Glutamatergic neuron (in vitro differentiated cells): ENCODE results near the gene POLR1G. TPM values are rescaled to one million over a fixed set of nuclear protein-coding genes. Genes with fewer than 3 reads are reported as not detected.

Source experiments
- DNase-seq: peaks from one replicate; pipeline ENCODE4 v3.0.0; 2022
- H3K27ac Mint-ChIP-seq: one replicate; pipeline ENCODE4 v1.8.0; 2020; ENCODE audit warnings: mild to moderate bottlenecking, mixed read lengths, inconsistent platforms; ENCODE audit not compliant: unreplicated experiment
- H3K27me3 Mint-ChIP-seq: one replicate; pipeline ENCODE4 v1.8.0; 2020; ENCODE audit warnings: mild to moderate bottlenecking, moderate library complexity, mixed read lengths, inconsistent platforms; ENCODE audit not compliant: unreplicated experiment
- H3K36me3 Mint-ChIP-seq: one replicate; pipeline ENCODE4 v1.8.0; 2020; ENCODE audit warnings: mild to moderate bottlenecking, mixed read lengths, inconsistent platforms; ENCODE audit not compliant: unreplicated experiment
- H3K4me1 Mint-ChIP-seq: one replicate; pipeline ENCODE4 v1.8.0; 2020; ENCODE audit warnings: mild to moderate bottlenecking, low read depth, mixed read lengths, inconsistent platforms; ENCODE audit not compliant: unreplicated experiment
- H3K4me3 Mint-ChIP-seq: one replicate; pipeline ENCODE4 v1.8.0; 2020; ENCODE audit warnings: mild to moderate bottlenecking, mixed read lengths, inconsistent platforms; ENCODE audit not compliant: unreplicated experiment
- H3K9me3 Mint-ChIP-seq: one replicate; pipeline ENCODE4 v1.8.0; 2020; ENCODE audit warnings: mild to moderate bottlenecking, moderate library complexity, mixed read lengths, inconsistent platforms; ENCODE audit not compliant: unreplicated experiment
- CTCF ChIP-seq: fragments of 200-600 bp; sonication (generic); IDR thresholded peaks from one replicate; pipeline ENCODE4 v1.5.0; 2021; ENCODE audit not compliant: partially characterized antibody, unreplicated experiment
- total RNA-seq: library from RNA; stranded (reverse); fragmentation: NEBNext Ultra II Directional; extraction: Animal tissue kit (Norgen Biotek cat#: 25700); gene quantifications from one replicate; pipeline ENCODE4 v1.2.1, GENCODE V29; 2021; ENCODE audit not compliant: unreplicated experiment

Gene POLR1G
- total RNA-seq, 1 donor from 2014 or later = 4.3 TPM

DNA sequence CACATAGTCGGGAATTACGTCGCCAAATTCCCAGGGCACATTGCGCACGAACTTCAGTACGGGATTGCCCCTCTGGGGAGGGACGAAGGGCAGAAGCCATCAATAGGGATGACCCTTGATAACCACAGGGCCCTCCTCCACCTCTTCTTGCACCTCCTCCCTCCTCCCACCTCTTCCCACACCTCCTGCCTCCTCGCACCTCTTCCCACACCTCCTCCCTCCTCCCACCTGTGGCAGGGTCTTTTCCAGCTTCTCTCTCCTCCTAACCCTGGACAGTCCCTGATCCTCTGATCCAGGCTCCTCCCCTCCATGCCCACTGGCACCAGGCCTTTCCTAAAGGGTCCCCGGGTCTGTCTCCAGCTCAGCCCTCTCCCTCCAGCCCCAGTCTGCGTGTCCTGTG is 13.9 kb downstream of the POLR1G start:
- no peak overlapping the region for H3K27ac Mint-ChIP-seq
- no peaks in the 10 kb centered on the region for H3K36me3 Mint-ChIP-seq
- no peak overlapping the region for H3K4me3 Mint-ChIP-seq
- peaks cover 13% of the 10 kb centered on the region for H3K27me3 Mint-ChIP-seq
- no peak for DNase-seq
- no peak for TF ChIP-seq CTCF
- H3K4me1 Mint-ChIP-seq = peaks cover 6% of the 10 kb centered on the region
- peaks cover 6% of the 10 kb centered on the region for H3K9me3 Mint-ChIP-seq

DNA sequence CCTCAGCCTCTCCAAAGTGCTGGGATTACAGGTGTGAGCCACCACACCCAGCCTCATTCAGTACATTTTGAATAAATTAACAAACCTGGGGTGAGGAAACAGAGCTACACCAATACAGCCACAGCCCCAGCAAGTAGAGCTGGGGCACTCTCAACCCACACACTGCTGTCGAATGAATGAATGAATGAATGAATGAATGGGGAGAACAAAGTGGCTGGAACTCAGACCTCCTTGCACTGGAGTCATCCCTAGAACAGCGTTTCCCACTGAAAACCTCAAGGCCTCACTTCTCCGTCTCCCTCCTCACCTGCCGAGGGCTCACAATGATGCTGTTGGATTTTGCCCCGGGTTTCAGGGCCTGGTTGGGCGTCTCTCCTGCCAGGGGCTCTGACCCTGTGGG is 14.4 kb downstream of the POLR1G start:
- H3K4me1 Mint-ChIP-seq = peaks cover 6% of the 10 kb centered on the region
- no peak overlapping the region for H3K27ac Mint-ChIP-seq
- no peaks in the 10 kb centered on the region for H3K36me3 Mint-ChIP-seq
- DNase-seq = no peak
- H3K9me3 Mint-ChIP-seq = peaks cover 6% of the 10 kb centered on the region
- H3K27me3 Mint-ChIP-seq = peaks cover 13% of the 10 kb centered on the region
- no peak overlapping the region for H3K4me3 Mint-ChIP-seq
- TF ChIP-seq CTCF = no peak

GRCh38 chr19:45421947-45422498 is 15.6 kb downstream of the POLR1G start:
- Mint-ChIP-seq H3K4me1 (peaks cover 6% of the 10 kb centered on the region), H3K4me3 (peak overlapping the region; percentile 18), H3K36me3 (no peaks in the 10 kb centered on the region), H3K27me3 (peaks cover 13% of the 10 kb centered on the region), H3K9me3 (peaks cover 6% of the 10 kb centered on the region), H3K27ac (peak overlapping the region; percentile 38)
- TF ChIP-seq CTCF = no peak
- no peak for DNase-seq

DNA sequence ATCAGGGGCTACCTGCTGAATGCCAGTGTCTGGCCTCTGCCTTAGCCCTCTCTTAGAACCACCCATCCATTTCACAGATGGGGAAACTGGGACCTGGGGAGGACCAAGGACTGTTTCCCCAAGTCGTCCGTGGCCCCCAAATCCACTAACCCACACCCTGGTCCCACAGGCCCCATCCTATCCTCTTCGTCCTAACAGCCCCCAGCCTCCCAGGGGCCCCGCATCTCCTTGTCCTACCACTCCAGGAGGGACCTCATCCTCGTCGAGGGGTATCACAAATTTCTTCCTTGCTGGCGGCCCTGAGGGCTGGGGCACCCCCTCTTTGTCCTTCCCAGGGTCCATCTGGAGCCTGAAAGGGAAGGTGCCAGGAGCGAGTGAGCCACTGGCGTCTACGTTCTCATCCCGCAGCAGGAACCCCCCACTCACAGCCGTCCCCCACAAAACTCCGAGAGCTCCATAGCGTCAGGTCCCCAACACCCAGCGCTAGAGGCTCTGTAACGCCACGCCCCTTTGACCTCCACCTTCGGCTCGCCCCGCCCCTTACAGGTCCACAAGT is 16.7 kb downstream of the POLR1G start:
- TF ChIP-seq CTCF = no peak
- Mint-ChIP-seq H3K27me3 (peaks cover 13% of the 10 kb centered on the region), H3K27ac (peak overlapping the region; percentile 98), H3K4me3 (peak overlapping the region; percentile 94), H3K4me1 (peaks cover 6% of the 10 kb centered on the region), H3K9me3 (peaks cover 6% of the 10 kb centered on the region), H3K36me3 (no peaks in the 10 kb centered on the region)
- DNase-seq = no peak

GRCh38 chr19:45423589-45424190 is 17.2 kb downstream of the POLR1G start, which contains the start of gene ERCC1:
Gene ERCC1 (minus strand): TSS chr19:45423917. CDS start chr19:45423374, 543 bp downstream.
- peak; percentile 97 for DNase-seq
- Mint-ChIP-seq H3K27ac (peak within 1 kb of the TSS; percentile 98), H3K9me3 (peaks cover 8% of the 10 kb centered on the region), H3K4me3 (peak within 1 kb of the TSS; percentile 94), H3K4me1 (peaks cover 6% of the 10 kb centered on the region), H3K27me3 (peaks cover 15% of the 10 kb centered on the region), H3K36me3 (no peaks in the 10 kb centered on the region)
- no peak for TF ChIP-seq CTCF
